ENCODE measurements around the gene CDK19. TPM values are rescaled to one million over a fixed set of nuclear protein-coding genes. Genes with fewer than 3 reads are reported as not detected.
"Not testable (repeated sequence)": the region's sequence is repeated elsewhere in the genome, so short reads cannot be mapped to it uniquely, and the experiment has no call there.

CDK19 gene
- total and polyA plus RNA-seq, 10 of the 15 experiments (the other 5 are each of a cell fraction or from before 2014, with no cell fraction given) = 4.6 to 21.4 (median 12.4) TPM

GRCh38 chr6:110809792-110810191 lies 5.5 kb downstream of the CDK19 start (continued):
- no peak for TF ChIP-seq CEBPZ (IDR thresholded peaks at IDR 0.05; ENCODE audit: low read depth, low read length)
- TF ChIP-seq TCF7 (IDR thresholded peaks at IDR 0.05; ENCODE audit: borderline replicate concordance) = no peak
- TF ChIP-seq FOXM1 (IDR thresholded peaks at IDR 0.05; ENCODE audit: low read depth, low read length) = no peak

- not testable (repeated sequence) for FAIRE-seq
These were observed 13.1 kb downstream of the CDK19 start for GRCh38 chr6:110802175-110802574.

More at GRCh38 chr6:110802175-110802574, 13.1 kb downstream of the CDK19 start:
- in situ Hi-C loops (cut with MboI); ATAC-seq; H3K9me3 ChIP-seq (replicated peaks; ENCODE audit: control insufficient read depth, insufficient read depth, low read length); H3K9ac ChIP-seq (ENCODE audit: control insufficient read depth, insufficient read depth, low read length); H3K36me3 ChIP-seq (ENCODE audit: control insufficient read depth in 2 of 2, insufficient read depth in 2 of 2, low read length in 1 of 2); H3K4me2 ChIP-seq (ENCODE audit: control insufficient read depth, insufficient read depth); POLR2A ChIA-PET; H3K27me3 ChIP-seq (replicated peaks in 1 of 2; ENCODE audit: control insufficient read depth in 2 of 2, insufficient read depth in 2 of 2, low read length in 1 of 2); DNase-seq (ENCODE audit: low read depth, low spot score); H2AFZ ChIP-seq (ENCODE audit: control insufficient read depth, low read depth, low read length); RAD21 ChIA-PET (ENCODE audit: unreplicated experiment); intact Hi-C loops (cut with micrococcal nuclease; ENCODE audit: unreplicated experiment); H3K27ac ChIP-seq (ENCODE audit: control insufficient read depth, insufficient read depth); H3K4me3 ChIP-seq; H4K20me1 ChIP-seq (ENCODE audit: control insufficient read depth, insufficient read depth); BruUV-seq (replicated peaks); SMC1A ChIA-PET (ENCODE audit: uncharacterized antibody, unreplicated experiment); CTCF ChIA-PET: not testable (repeated sequence)
- peaks cover 50% of the 10 kb centered on the region for H3K79me2 ChIP-seq (ENCODE audit: control insufficient read depth, insufficient read depth, low read length)
- WGBS (ENCODE audit: insufficient coverage, insufficient replicate concordance, low lambda C conversion rate, missing lambda C conversion rate) = 97% methylated on average over 3 of the region's 3 CpGs
- peaks cover 12% of the 10 kb centered on the region for H3K4me1 ChIP-seq (ENCODE audit: control insufficient read depth, insufficient read depth, low read length)

Measured in GM12878 (cell line).